Activated CD4-positive, alpha-beta T cell treated with anti-CD3 and anti-CD28 coated beads, Interleukin-2, amount 50 U/mL, for 4 hours (primary cell): ENCODE results near the gene PRDX2.

Experiments
- DNase-seq, 2 experiments: peaks; one replicate each; pipeline ENCODE4 v3.0.0-alpha.2; 2020

PRDX2 gene

GRCh38 chr19:12779162-12779993 lies 22.2 kb downstream of the PRDX2 start:
- no peak for DNase-seq

GRCh38 chr19:12778905-12779161 lies 22.8 kb downstream of the PRDX2 start:
- no peak for DNase-seq

GRCh38 chr19:12778017-12778904 lies 23.3 kb downstream of the PRDX2 start:
- DNase-seq = no peak

GRCh38 chr19:12777217-12778016 lies 24.2 kb downstream of the PRDX2 start:
- peak; percentile 74 for DNase-seq

- peak in 1 of 2 experiments; percentile 34 for DNase-seq
Observed at GRCh38 chr19:12774588-12775555, 26.7 kb downstream of the PRDX2 start, which contains the start of gene HOOK2. HOOK2 (minus strand) TSS chr19:12775552; CDS start chr19:12775449, 103 bp downstream.

- no peak for DNase-seq
Observed at GRCh38 chr19:12773571-12773970, 28.0 kb downstream of the PRDX2 start.

- DNase-seq = no peak
Observed at GRCh38 chr19:12772323-12772722, 29.3 kb downstream of the PRDX2 start.

GRCh38 chr19:12770922-12771321 lies 30.7 kb downstream of the PRDX2 start:
- DNase-seq = no peak

- DNase-seq = peak; percentile 57 to 70
Observed at GRCh38 chr19:12769689-12770088, 31.9 kb downstream of the PRDX2 start.

GRCh38 chr19:12767666-12768065 lies 33.9 kb downstream of the PRDX2 start:
- no peak for DNase-seq

GRCh38 chr19:12767150-12767549 lies 34.5 kb downstream of the PRDX2 start:
- DNase-seq = no peak

GRCh38 chr19:12766051-12766521 lies 35.5 kb downstream of the PRDX2 start:
- no peak for DNase-seq

- no peak for DNase-seq
Observed at GRCh38 chr19:12764698-12765097, 36.9 kb downstream of the PRDX2 start.

- DNase-seq = no peak
Observed at GRCh38 chr19:12763100-12763499, 38.5 kb downstream of the PRDX2 start.

GRCh38 chr19:12759686-12760085 lies 41.9 kb downstream of the PRDX2 start:
- DNase-seq = no peak

- peak; percentile 38 to 48 for DNase-seq
Observed at GRCh38 chr19:12757544-12758274, 43.9 kb downstream of the PRDX2 start.

GRCh38 chr19:12756150-12756883 lies 45.3 kb downstream of the PRDX2 start:
- no peak for DNase-seq

GRCh38 chr19:12754465-12755196 lies 47.0 kb downstream of the PRDX2 start:
- DNase-seq = no peak

- no peak for DNase-seq
Observed at GRCh38 chr19:12752056-12752781, 49.4 kb downstream of the PRDX2 start.
